H1 (cell line): ENCODE data around the gene HKDC1. TPM values are rescaled to one million over a fixed set of nuclear protein-coding genes. Genes with fewer than 3 reads are reported as not detected.

Experiments used
- FOSL1 ChIP-seq: IDR thresholded peaks from 2 replicates; pipeline ENCODE4 v1.6.1; 2011; ENCODE audit warnings: mild to moderate bottlenecking, low read depth, low read length, moderate library complexity; ENCODE audit not compliant: insufficient read depth
- GABPA ChIP-seq: IDR thresholded peaks from 2 replicates; pipeline ENCODE4 v1.6.1; 2011; ENCODE audit warnings: mild to moderate bottlenecking, low read length, moderate library complexity, borderline replicate concordance; ENCODE audit not compliant: insufficient read depth
- GTF2F1 ChIP-seq: IDR thresholded peaks from 2 replicates; pipeline ENCODE4 v1.6.1; 2012; ENCODE audit warnings: low read depth, low read length, improper control_type of control experiment, borderline replicate concordance
- SIN3A ChIP-seq, 2 experiments: IDR thresholded peaks in 1 of 2; conservative IDR thresholded peaks in 1 of 2; 2 replicates each; pipeline ENCODE4 v1.6.1; 2011 to 2012; ENCODE audit warnings: low read length in 2 of 2, improper control_type of control experiment in 1 of 2, low read depth in 1 of 2, mild to moderate bottlenecking in 1 of 2
- SIRT6 ChIP-seq: IDR thresholded peaks from one replicate; pipeline ENCODE4 v1.7.1; 2012; ENCODE audit warnings: low read length, inconsistent platforms
- TCF12 ChIP-seq: IDR thresholded peaks from 2 replicates; pipeline ENCODE4 v1.6.1; 2011; ENCODE audit warnings: low read depth, mild to moderate bottlenecking, low read length
- polyA plus RNA-seq, 7 experiments: library from polyadenylated mRNA; depleted of rRNA in 3 of 7; stranded (reverse) in 5 of 7; unstranded in 2 of 7; fragments of >200 nt in 5 of 7; fragments of 200-250 nt in 2 of 7; gene quantifications; 1 replicate in 5 of 7; 2 replicates in 1 of 7; 4 replicates in 1 of 7; pipeline versions ENCODE4 v1.2.1 to v1.2.3, GENCODE V29; 2011 to 2013; ENCODE audit warnings: missing spikeins in 2 of 7, mixed read lengths in 2 of 7
- total RNA-seq: library from RNA; stranded (reverse); fragmentation: NEBNext Ultra II Directional; extraction: Animal tissue kit (Norgen Biotek cat#: 25700); gene quantifications from 2 replicates; pipeline ENCODE4 v1.2.1, GENCODE V29; 2021
- TF ChIP-seq, protein P1 (sequence below), 3 experiments: IDR thresholded peaks; 1 replicate in 2 of 3; 2 replicates in 1 of 3; pipeline versions ENCODE4 v1.5.1 to v1.6.1; 2011; ENCODE audit warnings: low read length in 3 of 3, mild to moderate bottlenecking in 3 of 3, inconsistent platforms in 2 of 3, low read depth in 1 of 3, moderate library complexity in 1 of 3; ENCODE audit not compliant: insufficient read depth in 1 of 3; ENCODE audit errors: control extremely low read depth in 1 of 3

HKDC1 gene
- total and polyA plus RNA-seq, 2 of the 8 experiments (the other 6 are each of a cell fraction or from before 2014, with no cell fraction given) = 0.12 to 0.78 TPM

DNA sequence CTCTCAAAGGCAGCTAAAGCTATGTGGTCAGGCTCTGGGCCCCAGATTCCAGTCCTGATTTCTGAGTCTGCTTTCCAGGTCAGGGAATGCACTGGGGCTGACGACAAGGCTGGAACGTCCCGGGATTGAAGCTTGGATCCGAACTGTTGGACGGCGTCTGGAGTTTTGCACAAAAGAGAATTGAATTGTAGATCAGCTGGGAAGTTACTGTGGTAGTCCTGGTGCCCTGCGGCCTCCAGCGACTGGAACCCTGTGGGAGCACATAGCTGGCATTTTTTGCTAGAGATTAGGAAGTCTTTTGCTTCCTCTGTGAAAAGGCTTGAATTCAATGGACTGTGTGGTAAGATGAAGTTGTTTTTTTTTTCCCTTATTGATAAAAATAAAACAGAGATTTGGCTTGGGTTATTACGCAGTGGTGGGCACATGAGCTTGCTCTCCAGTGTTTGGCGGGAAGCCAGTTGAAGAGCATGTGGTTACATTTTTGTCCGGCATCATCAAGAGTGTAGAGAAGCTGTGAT, 58.4 kb downstream of the HKDC1 start, which contains the start of gene HK1 (continued):
- TF ChIP-seq GTF2F1 = no peak
- TF ChIP-seq, protein P1, sequence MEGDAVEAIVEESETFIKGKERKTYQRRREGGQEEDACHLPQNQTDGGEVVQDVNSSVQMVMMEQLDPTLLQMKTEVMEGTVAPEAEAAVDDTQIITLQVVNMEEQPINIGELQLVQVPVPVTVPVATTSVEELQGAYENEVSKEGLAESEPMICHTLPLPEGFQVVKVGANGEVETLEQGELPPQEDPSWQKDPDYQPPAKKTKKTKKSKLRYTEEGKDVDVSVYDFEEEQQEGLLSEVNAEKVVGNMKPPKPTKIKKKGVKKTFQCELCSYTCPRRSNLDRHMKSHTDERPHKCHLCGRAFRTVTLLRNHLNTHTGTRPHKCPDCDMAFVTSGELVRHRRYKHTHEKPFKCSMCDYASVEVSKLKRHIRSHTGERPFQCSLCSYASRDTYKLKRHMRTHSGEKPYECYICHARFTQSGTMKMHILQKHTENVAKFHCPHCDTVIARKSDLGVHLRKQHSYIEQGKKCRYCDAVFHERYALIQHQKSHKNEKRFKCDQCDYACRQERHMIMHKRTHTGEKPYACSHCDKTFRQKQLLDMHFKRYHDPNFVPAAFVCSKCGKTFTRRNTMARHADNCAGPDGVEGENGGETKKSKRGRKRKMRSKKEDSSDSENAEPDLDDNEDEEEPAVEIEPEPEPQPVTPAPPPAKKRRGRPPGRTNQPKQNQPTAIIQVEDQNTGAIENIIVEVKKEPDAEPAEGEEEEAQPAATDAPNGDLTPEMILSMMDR (IDR thresholded peaks at IDR 0.05; ENCODE audit: control extremely low read depth in 1 of 3, insufficient read depth in 1 of 3, low read depth in 1 of 3, low read length in 3 of 3) = no peak
- no peak for TF ChIP-seq SIN3A (conservative IDR thresholded peaks at IDR 0.05 in 1 of 2, IDR thresholded peaks at IDR 0.05 in 1 of 2; ENCODE audit: low read depth in 1 of 2, low read length in 2 of 2)
- no peak for TF ChIP-seq GABPA
- no peak for TF ChIP-seq SIRT6
- no peak for TF ChIP-seq TCF12
- no peak for TF ChIP-seq FOSL1
- TF ChIP-seq, all 59 proteins: peak for 3
